Keratinocyte (primary cell): Measurements from ENCODE around the gene ALPP. TPM values are rescaled to one million over a fixed set of nuclear protein-coding genes. Genes with fewer than 3 reads are reported as not detected.
"Not testable (repeated sequence)": the region's sequence is repeated elsewhere in the genome, so short reads cannot be mapped to it uniquely, and the experiment has no call there.

Experiments used
- DNase-seq: peaks from one replicate; pipeline ENCODE4 v3.0.0-alpha.2; 2011; ENCODE audit warnings: low read depth, missing footprints, low spot score
- FAIRE-seq: peaks from 2 replicates; lab custom pipeline; 2011; peaks lifted over from hg19 to GRCh38; lab: Jason Lieb, UNC
- H2AFZ ChIP-seq: 2 replicates; pipeline ENCODE4 v1.6.0; 2012; ENCODE audit warnings: low read length, control low read depth, inconsistent platforms; ENCODE audit not compliant: control insufficient read depth
- H3K27ac ChIP-seq: 2 replicates; pipeline ENCODE4 v1.5.1; 2011; ENCODE audit warnings: low read length; ENCODE audit not compliant: control insufficient read depth, insufficient read depth
- H3K27me3 ChIP-seq: 3 replicates; pipeline ENCODE4 v1.6.0; 2011; ENCODE audit warnings: low read length; ENCODE audit not compliant: control insufficient read depth, insufficient read depth; ENCODE audit errors: extremely low read depth
- H3K36me3 ChIP-seq, 2 experiments: 2 replicates in 1 of 2; 3 replicates in 1 of 2; pipeline ENCODE4 v1.5.1; 2011; ENCODE audit warnings: low read length in 2 of 2, mild to moderate bottlenecking in 1 of 2; ENCODE audit not compliant: control insufficient read depth in 2 of 2, insufficient read depth in 2 of 2; ENCODE audit errors: extremely low read depth in 1 of 2
- H3K4me1 ChIP-seq: 3 replicates; pipeline ENCODE4 v1.5.1; 2011; ENCODE audit warnings: low read length; ENCODE audit not compliant: control insufficient read depth, insufficient read depth; ENCODE audit errors: extremely low read depth
- H3K4me2 ChIP-seq: 3 replicates; pipeline ENCODE4 v1.6.0; 2011; ENCODE audit warnings: low read depth, low read length; ENCODE audit not compliant: control insufficient read depth, insufficient read depth; ENCODE audit errors: extremely low read depth
- H3K4me3 ChIP-seq, 3 experiments: fragments of 200-600 bp in 1 of 3; sonication (generic) in 1 of 3; 2 replicates in 2 of 3; 3 replicates in 1 of 3; pipeline ENCODE4 v1.5.1; 2011 to 2016; ENCODE audit warnings: low read length in 3 of 3, mild to moderate bottlenecking in 3 of 3, control low read depth in 2 of 3, inconsistent platforms in 1 of 3, low read depth in 1 of 3, mixed read lengths in 1 of 3, mixed run types in 1 of 3, moderate library complexity in 1 of 3; ENCODE audit not compliant: control insufficient read depth in 2 of 3, insufficient read depth in 2 of 3; ENCODE audit errors: extremely low read depth in 1 of 3
- H3K79me2 ChIP-seq: 2 replicates; pipeline ENCODE4 v1.6.0; 2012; ENCODE audit warnings: low read length; ENCODE audit not compliant: control insufficient read depth, insufficient read depth
- H3K9ac ChIP-seq: 3 replicates; pipeline ENCODE4 v1.6.0; 2011; ENCODE audit warnings: low read length; ENCODE audit not compliant: control insufficient read depth, insufficient read depth; ENCODE audit errors: extremely low read depth
- H3K9me1 ChIP-seq: 3 replicates; pipeline ENCODE4 v1.6.0; 2011; ENCODE audit warnings: low read length; ENCODE audit not compliant: control insufficient read depth, insufficient read depth; ENCODE audit errors: extremely low read depth
- H3K9me3 ChIP-seq: 2 replicates; pipeline ENCODE4 v1.5.1; 2012; ENCODE audit warnings: low read depth, low read length; ENCODE audit not compliant: control insufficient read depth
- H4K20me1 ChIP-seq: 3 replicates; pipeline ENCODE4 v1.6.0; 2011; ENCODE audit warnings: low read length; ENCODE audit not compliant: control insufficient read depth, insufficient read depth; ENCODE audit errors: extremely low read depth
- EZH2 ChIP-seq: IDR thresholded peaks from one replicate; pipeline ENCODE4 v1.6.1; 2012; ENCODE audit warnings: inconsistent platforms, mild to moderate bottlenecking, low read length, moderate library complexity
- dilution Hi-C: fragments of 300-500 bp; cut with MboI; formaldehyde crosslinking; loops from one replicate; pipeline ENCODE4 v1.7.0; 2020; ENCODE audit warnings: low sequenced_read_pairs; ENCODE audit not compliant: extremely low pct_ligation_motif_present
- polyA plus RNA-seq, 5 experiments: library from polyadenylated mRNA; depleted of rRNA in 3 of 5; stranded (reverse) in 3 of 5; stranded (forward) in 1 of 5; unstranded in 1 of 5; fragments of >200 nt; gene quantifications; 1 replicate in 1 of 5; 2 replicates in 3 of 5; 3 replicates in 1 of 5; pipeline versions ENCODE4 v1.2.1 to v1.2.3, GENCODE V29; 2011 to 2012; ENCODE audit warnings: missing spikeins in 2 of 5, low read depth in 1 of 5, low replicate concordance in 1 of 5
- TF ChIP-seq, protein P1 (sequence below), 3 experiments: IDR thresholded peaks in 1 of 3; conservative IDR thresholded peaks in 1 of 3; optimal IDR thresholded peaks in 1 of 3; 2 replicates in 2 of 3; 3 replicates in 1 of 3; pipeline versions ENCODE3 to v1.5.1; 2011; ENCODE audit warnings: low read length in 3 of 3, mild to moderate bottlenecking in 3 of 3, moderate library complexity in 2 of 3, control low read depth in 1 of 3, inconsistent platforms in 1 of 3; ENCODE audit not compliant: insufficient read depth in 2 of 3; ENCODE audit errors: extremely low read depth in 1 of 3

Gene ALPP
- polyA plus RNA-seq, 1 donor (not counting 4 experiments of a cell fraction or from before 2014, with no cell fraction given): not detected

DNA sequence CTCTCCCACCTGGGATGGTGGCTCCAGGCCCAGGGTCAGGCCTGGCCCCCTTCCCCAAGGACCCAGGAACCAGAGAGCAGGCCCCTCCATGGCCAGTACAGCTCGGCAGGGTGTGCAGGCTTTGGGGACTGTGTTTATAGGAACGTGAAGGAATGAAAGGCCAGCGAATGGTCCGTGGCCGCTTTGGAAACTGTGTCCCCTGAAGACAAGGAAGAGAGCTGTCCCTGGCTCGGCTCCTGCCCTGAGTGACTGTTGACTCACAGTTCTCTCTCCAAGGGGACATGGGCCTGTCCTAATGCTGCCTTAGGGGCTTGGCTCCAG, 43.7 kb upstream of the ALPP start:
- DNase-seq, H3K4me3 ChIP-seq, H3K27me3 ChIP-seq, H3K4me1 ChIP-seq, H3K9ac ChIP-seq, H2AFZ ChIP-seq, FAIRE-seq, H3K27ac ChIP-seq, H3K9me1 ChIP-seq, H4K20me1 ChIP-seq, H3K9me3 ChIP-seq, H3K4me2 ChIP-seq, dilution Hi-C loops, H3K36me3 ChIP-seq, H3K79me2 ChIP-seq: not testable (repeated sequence)

DNA sequence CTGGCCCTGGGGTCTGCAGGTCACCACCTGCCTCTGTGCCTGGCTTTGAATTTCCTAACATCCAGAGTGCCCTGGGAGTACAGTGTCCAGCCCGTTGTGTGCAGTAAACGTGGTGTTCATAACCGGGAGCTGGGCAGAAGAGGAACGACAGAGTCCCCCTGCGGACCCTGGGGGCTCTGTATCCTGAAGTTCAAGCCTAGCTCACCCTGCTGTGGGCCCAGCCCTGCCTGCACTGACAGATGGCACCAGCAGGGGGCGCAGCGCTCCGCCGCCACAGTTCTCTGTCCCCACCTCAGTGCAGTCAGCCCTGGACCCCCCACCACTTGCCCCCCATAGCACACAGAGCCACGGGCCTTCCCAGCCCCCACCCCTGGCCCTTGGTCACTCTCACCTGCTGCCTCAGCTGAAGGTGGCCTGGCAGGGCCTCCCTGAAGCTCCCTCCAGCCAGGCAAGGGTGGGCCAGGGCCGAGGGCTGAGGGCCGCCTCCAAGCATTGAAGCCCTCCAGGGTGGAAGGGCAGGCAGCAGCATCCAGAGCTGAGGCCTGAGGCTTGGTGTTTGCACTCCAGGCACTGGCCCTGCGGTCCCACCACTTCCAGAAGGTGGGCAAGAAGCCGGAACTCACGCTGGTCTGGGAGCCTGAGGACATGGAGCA, 43.2 kb upstream of the ALPP start:
- H2AFZ ChIP-seq, H3K9ac ChIP-seq, DNase-seq, H4K20me1 ChIP-seq, H3K27me3 ChIP-seq, H3K4me1 ChIP-seq, dilution Hi-C loops, H3K4me2 ChIP-seq, H3K36me3 ChIP-seq, H3K79me2 ChIP-seq, H3K4me3 ChIP-seq, H3K9me3 ChIP-seq, H3K9me1 ChIP-seq, H3K27ac ChIP-seq: not testable (repeated sequence)
- TF ChIP-seq, protein P1, sequence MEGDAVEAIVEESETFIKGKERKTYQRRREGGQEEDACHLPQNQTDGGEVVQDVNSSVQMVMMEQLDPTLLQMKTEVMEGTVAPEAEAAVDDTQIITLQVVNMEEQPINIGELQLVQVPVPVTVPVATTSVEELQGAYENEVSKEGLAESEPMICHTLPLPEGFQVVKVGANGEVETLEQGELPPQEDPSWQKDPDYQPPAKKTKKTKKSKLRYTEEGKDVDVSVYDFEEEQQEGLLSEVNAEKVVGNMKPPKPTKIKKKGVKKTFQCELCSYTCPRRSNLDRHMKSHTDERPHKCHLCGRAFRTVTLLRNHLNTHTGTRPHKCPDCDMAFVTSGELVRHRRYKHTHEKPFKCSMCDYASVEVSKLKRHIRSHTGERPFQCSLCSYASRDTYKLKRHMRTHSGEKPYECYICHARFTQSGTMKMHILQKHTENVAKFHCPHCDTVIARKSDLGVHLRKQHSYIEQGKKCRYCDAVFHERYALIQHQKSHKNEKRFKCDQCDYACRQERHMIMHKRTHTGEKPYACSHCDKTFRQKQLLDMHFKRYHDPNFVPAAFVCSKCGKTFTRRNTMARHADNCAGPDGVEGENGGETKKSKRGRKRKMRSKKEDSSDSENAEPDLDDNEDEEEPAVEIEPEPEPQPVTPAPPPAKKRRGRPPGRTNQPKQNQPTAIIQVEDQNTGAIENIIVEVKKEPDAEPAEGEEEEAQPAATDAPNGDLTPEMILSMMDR (optimal IDR thresholded peaks at IDR 0.05 in 1 of 3, IDR thresholded peaks at IDR 0.05 in 1 of 3, conservative IDR thresholded peaks at IDR 0.05 in 1 of 3; ENCODE audit: extremely low read depth in 1 of 3, insufficient read depth in 2 of 3, low read length in 3 of 3): peak in 1 of 3 experiments; percentile 75
- FAIRE-seq: peak; percentile 48

DNA sequence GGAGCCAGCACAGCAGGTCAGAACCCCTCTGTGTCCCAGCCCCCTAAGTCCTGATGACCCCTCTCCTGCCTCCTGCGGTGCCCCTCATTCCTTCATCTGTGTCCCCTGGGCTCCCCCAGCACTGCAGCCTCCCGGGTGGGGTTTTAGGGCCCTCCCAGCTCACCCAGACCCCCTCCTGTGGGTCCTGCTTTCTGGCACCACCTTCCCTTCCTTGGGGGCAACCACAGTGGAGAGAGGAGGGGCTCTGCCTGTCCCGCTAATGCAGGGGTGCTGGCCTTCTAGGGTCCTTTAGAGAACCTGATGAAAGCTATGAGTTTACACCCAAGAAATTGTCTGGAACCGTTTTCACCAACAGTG, 42.7 kb upstream of the ALPP start:
- Histone ChIP-seq H3K9ac (no peak overlapping the region), H3K4me1 (peaks cover 3% of the 10 kb centered on the region), H3K27ac (no peak overlapping the region), H3K9me3 (no peaks in the 10 kb centered on the region), H3K79me2 (no peaks in the 10 kb centered on the region), H2AFZ (no peak overlapping the region), H3K36me3 (peaks cover 0 to 1% of the 10 kb centered on the region in 2 experiments), H3K9me1 (no peaks in the 10 kb centered on the region), H3K4me2 (no peak overlapping the region), H4K20me1 (no peaks in the 10 kb centered on the region), H3K4me3 (no peak overlapping the region), H3K27me3 (no peaks in the 10 kb centered on the region)
- DNase-seq: no peak
- dilution Hi-C loops: no loop called here
- TF ChIP-seq, protein P1 (optimal IDR thresholded peaks at IDR 0.05 in 1 of 3, IDR thresholded peaks at IDR 0.05 in 1 of 3, conservative IDR thresholded peaks at IDR 0.05 in 1 of 3; ENCODE audit: extremely low read depth in 1 of 3, insufficient read depth in 2 of 3, low read length in 3 of 3): no peak
- TF ChIP-seq EZH2: no peak
- FAIRE-seq: no peak
